Stimulated activated CD8-positive, alpha-beta memory T cell treated with anti-CD3 and anti-CD28 coated beads, Interleukin-15, amount 100 ng/mL, for 1 hour (primary cell): Measurements from ENCODE around the gene PSME3.

ENCODE experiments used
- DNase-seq: peaks from one replicate; pipeline ENCODE4 v3.0.0-alpha.2; 2020; ENCODE audit warnings: low read depth

Gene PSME3

DNA sequence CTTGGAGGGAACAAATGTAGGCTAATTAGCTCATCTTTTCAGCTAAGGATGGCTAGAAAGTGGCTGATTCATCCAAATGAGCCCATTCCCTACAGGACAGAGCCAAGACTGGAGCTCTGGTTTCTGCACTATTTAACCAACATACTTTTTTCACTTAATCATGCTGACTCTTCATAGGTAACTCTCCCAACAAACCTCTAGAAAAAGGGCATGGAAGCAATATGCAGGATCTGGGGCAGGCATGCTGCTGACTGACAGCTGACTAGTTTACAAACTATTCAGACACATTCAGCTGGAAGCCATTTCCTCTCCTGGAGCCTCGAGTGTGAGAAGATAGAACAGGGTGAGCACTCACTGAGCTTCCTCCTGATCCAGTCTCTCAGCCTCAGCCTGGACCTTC lies 15.3 kb upstream of the PSME3 start:
- no peak for DNase-seq

DNA sequence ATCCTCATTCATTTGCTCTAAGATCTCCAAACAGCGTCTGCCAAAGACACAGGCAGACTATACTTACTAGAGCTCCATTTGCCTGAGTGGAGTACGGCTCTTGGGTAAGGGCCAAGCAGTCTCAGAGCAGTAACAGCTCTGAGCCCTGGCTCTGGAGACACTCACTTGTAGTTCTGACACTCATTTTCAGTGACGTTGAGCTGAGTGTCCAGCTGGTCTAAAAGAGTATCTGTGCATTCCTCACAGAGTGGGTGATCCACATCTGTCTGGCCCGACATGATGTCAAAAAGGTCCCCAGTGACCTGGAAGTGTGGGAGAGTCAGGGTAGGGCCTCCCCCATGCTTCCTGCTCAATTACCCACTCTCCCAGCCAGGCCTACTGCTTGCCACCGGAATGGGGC lies 14.8 kb upstream of the PSME3 start:
- DNase-seq = no peak

DNA sequence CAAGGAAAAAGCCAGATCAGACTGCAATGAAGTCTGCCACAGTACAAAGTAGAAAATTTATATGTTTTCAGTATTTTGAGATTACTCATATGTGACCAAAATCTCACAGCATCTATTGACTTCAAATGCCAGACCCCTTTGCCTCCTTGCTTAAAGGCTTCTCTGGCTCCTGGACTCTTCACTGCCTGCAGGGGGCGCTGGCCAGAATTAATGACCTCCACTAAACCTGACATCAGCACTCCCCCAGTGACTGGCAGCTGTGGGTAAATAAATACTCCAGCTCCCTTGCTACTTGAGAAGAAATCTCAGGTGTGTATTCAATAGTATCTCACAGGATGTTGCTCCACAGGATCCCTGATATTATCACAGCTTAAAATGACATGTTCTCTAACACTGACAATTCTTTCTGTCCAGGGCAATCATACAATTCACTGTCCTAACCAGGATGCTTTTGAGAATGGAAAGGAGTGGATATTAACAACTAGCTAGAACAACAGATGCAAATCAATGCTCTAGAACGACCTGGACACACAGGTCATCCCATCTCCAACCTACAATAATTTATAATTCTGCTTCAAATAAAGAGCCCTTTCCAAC lies 13.2 kb upstream of the PSME3 start:
- peak; percentile 27 for DNase-seq

DNA sequence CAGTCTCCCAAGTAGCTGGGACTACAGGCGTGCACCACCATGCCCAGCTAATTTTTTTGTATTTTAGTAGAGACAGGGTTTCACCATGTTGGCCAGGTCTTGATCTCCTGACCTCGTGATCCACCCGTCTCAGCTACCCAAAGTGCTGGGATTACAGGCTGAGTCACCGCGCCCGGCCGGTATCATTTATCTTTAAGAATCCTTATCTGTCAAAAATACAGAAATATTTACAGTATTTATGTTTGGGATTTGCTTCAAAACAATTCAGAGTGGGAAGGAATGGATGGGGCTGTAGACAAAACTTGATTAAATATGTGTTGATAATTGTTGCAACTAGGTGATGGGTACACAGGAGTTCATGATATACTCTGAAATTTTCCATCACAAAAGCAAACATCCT lies 12.0 kb upstream of the PSME3 start:
- DNase-seq = no peak

DNA sequence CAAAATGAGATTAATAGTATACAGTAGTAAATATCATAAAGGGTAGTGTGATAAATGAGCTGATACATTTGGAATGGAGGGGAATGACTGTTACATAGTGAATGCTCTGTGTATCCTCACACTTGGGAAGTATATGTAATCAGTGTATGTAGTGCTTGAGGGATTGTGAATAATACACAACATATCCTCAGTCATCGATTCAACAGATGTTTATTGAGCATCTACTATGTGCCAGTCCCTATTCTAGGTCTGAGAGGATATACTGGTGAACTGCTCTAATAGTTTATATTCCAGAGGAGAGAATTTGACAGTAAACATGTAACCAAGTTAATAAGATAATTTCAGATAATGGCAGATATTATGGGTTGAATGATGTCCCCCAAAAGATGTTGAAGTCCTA lies 5.7 kb upstream of the PSME3 start:
- DNase-seq = no peak

DNA sequence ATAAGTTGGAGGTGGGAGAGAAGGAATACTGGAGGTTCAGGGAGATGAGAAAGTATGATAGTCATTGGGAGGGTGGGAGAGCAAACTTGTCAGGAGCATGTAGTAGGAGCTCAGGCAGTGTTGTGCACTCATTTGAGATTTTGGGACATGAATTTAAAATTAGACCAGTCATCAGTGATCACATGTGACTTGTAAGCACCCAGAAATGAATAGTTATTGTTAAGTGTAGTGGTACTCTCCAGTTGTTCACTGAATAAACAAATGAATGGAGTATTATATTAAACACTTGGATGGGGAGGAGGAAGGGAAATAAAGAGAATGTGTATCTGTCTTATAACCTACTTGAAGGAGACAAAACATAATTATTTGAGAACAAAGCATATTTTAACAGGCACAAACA lies 2.2 kb upstream of the PSME3 start:
- DNase-seq = no peak

DNA sequence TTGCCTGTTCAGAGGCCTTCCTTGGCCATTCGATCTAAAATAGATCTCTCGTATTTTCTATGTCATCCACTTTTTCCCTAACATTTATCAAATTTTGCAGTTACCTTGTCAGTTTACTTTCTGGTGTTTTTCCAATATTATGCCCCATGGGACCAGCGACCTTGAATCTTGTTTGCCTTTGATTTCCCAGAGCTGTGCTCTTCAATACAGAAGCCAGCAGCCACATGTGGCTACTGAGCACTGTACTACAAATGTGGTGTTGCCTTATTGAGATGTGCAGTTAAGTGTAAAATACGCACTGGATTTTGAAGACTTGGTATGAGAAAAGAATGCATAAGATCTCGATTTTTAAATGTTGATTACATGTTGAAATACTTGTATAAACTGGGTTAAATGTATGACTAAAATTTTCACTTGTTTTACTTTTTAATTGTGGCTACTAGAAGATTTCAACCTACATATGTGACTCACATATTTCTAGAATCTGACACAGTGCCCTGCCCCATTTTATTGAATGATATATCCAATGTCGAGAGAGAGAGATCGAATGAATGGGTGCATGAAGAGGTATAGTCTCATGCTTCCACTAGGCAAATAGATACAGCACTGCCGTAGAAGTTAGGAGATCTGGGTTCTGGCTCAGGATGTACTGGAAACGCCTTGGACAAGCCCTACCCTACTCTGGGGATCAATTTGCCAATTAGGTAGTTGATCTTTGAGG lies 824 bp upstream of the PSME3 start:
- DNase-seq = no peak

DNA sequence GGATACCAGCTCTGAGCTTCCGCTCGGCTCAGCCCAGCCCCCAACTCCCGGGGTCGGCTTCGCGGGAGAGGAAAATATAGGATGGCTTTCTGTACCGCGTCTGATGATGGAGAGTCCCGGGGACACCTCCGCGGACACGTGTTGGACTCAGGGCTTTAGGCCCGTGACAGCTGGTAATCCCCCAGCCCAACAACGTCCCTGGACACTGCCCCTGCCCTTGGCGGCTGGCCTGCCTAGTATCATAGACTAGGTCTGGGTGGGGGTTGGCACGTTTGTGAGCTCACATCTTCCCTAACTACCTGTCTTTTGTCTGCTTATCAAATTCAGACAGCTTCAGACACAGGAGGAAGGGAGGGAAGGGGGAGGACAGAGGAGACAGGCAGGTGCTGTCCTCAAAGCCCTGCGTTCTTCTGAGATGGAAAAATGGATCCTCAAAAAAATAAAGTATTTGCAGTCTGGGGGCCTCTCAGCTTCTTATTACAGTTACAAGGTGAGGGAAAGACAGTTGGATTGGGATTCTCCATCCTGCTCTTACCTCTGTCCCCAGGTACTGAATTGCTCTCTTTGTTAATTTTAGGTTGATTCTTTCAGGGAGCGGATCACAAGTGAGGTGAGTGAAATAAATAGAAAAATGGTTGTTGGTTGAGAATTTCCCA lies 698 bp downstream of the PSME3 start:
- DNase-seq = no peak

DNA sequence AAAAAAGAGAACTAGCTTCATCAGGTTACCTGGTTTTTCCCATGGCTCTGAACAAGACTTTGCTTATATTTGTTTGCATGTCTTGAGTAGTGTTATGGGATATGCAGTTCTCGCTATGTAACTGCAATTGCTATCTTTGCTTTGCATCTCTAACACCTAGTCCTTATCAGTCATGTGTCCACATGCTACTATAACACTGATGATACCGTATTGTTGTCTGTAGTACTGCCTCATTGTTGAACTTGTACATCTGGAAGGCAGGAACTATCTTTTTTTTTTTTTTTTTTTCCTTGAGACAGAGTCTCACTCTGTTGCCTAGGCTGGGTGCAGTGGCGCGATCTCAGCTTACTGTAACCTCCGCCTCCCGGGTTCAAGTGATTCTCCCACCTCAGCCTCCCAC lies 2.5 kb downstream of the PSME3 start:
- no peak for DNase-seq

DNA sequence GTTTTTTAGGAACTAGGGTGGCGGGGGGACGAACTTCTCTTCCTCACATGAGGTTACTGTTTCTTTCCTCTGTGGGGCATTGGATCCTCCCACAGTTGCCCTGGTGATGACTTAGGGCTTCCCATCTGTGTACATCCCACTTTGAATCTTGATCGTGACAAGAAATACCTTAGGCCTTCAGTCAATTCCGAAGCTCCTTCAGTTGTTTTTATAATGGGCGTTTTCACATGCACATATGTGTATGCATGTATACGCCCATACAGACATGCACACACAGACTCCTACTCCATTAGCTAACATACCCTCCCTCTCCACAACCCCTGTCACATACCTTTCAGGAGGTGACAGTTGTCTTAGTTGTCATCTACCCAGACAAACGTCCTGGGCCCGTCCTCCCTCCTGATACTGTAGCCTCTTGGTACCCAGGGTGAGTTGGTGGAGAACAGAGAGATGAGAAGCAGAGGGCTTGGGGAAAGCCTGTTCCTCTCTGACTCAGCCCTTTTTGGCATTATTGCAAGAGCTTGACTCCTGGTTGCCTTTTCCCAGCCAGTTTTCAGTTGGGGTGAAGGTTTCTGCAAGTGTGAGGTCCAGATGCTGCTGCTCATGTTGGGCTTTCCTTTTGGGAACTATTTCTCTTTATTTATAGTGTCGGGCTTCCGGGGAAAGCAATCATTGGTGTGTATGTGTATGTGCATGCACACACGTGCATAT lies 8.9 kb downstream of the PSME3 start:
- no peak for DNase-seq

DNA sequence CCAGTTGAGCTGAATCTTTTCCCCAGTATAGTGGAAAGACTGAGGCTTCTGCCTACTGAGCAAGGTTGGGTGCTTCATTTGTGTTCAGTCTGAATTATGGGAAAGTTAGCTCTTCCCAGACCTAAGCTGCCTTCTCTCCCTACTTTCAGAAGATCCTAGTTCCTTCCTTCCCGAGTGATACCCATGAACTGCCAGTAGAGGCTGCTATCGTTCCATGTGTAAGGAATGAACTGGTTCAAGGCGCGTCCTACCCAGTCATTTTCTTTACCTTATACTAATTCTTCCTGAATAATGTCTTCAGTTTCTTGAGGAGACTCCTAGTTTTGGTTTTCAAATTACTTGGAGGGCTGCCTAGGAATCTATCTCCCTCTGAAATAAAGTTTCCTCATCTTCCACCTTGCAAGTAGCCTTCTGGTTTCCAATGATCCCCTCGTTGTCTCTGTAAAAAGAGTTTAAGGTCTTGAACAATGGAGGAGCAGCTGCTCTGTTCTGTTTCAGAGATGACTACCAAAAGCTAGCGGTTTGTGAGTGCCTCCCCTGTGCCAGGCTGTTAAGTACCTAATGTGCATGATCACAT lies 10.2 kb downstream of the PSME3 start:
- DNase-seq = no peak

DNA sequence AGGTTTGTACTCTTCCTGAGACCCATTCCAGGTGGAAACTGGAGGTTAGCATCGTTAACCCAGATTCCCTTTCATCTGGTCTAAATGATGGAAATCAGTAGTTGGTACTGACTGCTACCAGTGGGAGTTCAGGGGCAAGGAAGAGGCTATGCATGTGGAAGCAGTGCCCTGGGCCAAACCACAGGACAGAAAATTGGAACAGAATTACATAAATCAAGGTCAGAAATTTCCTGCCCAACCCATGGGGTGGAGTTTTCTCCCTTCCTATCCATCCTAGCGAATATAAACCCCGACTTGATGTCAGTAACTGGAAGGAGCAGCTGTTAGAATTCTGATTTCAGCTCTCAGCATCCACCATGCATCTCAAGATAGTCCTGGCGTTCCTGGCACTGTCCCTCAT lies 11.1 kb downstream of the PSME3 start, which contains the start of gene AOC2:
AOC2 (plus strand) TSS at position 310 of the 400 bp plus-strand sequence; CDS start at position 357, 47 bp downstream.
- no peak for DNase-seq

DNA sequence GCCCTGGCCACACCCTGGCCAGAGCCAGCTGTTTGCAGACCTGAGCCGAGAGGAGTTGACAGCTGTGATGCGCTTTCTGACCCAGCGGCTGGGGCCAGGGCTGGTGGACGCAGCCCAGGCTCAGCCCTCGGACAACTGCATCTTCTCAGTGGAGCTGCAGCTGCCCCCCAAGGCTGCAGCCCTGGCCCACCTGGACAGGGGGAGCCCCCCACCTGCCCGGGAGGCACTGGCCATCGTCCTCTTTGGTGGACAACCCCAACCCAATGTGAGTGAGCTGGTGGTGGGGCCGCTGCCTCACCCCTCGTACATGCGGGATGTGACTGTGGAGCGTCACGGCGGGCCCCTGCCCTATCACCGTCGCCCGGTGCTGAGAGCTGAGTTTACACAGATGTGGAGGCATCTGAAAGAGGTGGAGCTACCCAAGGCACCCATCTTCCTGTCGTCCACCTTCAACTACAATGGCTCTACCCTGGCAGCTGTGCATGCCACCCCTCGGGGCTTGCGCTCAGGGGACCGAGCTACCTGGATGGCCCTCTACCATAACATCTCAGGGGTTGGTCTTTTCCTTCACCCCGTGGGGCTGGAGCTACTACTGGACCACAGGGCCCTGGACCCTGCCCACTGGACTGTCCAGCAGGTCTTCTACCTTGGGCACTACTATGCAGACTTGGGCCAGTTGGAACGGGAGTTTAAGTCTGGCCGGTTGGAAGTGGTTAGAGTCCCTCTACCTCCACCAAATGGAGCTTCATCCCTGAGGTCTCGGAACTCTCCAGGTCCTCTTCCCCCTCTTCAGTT lies 11.8 kb downstream of the PSME3 start:
- DNase-seq = no peak

DNA sequence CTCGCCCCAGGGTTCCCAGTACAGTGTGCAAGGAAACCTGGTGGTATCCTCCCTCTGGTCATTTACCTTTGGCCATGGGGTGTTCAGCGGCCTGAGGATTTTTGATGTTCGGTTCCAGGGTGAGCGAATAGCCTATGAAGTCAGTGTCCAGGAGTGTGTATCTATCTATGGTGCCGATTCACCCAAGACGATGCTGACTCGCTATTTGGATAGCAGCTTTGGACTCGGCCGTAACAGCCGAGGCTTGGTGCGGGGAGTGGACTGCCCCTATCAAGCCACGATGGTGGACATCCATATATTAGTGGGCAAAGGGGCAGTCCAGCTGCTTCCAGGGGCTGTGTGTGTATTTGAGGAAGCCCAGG lies 12.3 kb downstream of the PSME3 start:
- DNase-seq = no peak

DNA sequence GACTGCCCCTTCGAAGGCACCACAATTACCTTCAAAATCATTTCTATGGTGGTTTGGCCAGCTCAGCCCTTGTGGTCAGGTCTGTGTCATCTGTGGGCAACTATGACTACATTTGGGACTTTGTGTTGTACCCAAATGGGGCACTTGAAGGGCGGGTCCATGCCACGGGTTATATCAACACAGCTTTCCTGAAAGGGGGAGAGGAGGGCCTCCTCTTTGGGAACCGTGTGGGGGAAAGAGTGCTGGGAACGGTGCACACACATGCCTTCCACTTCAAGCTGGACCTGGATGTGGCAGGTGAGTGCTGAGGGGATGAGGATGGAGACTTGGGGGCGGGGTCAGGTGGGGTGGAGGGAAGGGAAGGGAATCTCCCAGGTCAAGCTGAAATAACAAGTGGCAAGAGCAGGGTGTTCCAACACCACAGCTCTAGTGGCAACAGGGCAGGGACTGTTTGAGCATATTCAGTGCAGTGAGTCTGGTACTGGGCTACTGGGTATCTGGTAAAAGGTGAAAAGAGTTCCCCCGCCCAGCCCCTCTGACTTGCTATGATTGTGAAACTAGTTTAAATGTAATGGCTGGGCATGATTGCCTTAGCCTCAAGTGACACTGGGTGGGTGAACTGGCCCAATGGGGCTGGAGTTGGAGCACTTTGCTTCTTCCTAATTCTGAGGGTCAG lies 12.9 kb downstream of the PSME3 start:
- DNase-seq = no peak

DNA sequence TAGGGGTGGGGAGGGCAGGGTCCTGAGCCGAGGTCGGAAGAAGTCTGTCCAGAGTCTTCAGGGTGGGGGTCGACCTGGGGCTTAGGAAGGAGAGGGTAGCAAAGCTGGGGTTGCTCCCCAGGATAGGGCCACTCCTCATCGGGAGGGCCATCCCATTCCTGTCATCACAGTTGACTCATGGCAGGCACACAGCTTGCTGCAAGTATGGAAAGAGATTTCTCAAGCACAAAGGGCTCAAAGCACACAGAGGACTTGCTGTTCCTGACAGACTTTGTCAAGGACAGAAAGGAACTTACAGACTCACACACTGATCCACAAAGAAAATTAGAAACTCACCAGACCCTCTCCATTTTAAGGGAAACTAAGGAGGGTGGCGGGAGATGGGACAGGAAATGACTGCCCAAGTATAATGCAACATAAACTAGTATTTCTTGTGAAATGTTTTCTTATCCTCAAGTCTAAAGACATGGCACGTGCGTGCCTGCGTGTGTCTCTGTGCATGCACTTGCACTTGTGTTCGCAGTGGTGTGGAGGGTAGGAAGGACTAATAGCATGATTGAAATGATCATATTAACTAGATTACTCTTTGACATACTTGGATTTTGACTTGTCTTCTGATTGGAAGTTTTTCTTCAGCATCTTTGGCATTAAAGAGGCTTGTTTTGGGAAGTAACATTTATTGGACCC lies 13.5 kb downstream of the PSME3 start:
- no peak for DNase-seq

DNA sequence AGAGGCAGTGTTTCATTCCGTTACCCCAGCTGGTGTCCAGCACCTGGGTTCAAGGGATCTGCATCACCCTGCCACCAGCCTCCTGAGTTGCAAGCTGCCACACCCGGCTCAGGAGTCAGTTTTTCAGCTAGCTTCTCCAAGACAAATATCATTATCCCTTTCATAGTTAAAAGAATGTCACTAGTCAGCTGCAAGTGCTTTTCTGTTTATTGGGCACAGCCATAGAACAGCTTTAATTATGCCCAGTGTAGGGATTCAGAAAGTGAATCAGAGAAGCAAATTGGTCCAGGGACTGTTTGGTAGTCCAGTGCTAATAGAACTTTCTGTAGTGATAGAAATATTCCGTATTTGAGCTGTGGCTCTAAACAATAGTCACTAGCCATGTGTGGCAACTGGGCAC lies 14.9 kb downstream of the PSME3 start:
- DNase-seq = no peak

DNA sequence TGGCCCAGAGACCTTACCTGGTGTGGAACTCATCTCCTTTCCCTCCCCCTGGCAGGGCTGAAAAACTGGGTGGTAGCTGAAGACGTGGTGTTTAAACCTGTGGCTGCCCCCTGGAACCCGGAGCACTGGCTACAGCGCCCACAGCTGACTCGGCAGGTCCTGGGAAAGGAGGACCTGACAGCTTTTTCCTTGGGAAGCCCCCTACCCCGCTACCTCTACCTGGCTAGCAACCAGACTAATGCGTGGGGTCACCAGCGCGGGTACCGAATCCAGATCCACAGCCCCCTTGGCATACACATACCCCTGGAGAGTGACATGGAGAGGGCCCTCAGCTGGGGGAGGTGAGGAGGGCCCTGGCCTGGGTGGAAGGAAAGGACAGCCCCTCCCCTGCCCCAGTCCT lies 15.8 kb downstream of the PSME3 start:
- DNase-seq = no peak

DNA sequence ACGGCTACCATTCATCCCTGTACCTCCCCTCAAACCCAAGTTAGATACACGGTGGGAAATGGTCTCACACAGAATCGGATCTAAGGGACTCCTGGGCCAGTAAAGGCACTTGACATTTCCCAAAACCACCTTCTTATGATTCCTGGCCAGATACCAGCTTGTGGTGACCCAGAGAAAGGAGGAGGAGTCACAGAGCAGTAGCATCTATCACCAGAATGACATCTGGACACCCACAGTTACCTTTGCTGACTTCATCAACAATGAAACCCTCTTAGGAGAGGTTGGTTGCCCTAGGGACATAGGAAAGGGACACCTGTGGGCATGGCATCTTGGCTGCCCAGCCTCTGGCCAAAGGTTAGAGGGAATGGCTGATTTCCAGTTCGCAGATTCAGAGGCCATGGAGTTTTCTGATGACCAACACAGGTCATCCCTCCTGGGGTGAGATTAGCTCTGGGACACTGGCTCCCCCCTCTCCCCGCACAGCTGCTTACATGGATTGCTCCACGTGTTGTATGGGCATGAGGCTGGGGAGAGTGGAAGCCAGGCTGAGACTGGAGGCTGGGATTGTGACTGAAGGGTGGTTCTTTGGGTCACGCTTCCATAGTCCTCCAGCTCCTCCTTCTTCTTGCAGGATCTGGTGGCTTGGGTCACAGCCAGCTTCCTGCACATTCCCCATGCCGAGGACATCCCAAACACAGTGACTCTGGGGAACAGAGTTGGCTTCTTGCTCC lies 16.4 kb downstream of the PSME3 start:
- no peak for DNase-seq

DNA sequence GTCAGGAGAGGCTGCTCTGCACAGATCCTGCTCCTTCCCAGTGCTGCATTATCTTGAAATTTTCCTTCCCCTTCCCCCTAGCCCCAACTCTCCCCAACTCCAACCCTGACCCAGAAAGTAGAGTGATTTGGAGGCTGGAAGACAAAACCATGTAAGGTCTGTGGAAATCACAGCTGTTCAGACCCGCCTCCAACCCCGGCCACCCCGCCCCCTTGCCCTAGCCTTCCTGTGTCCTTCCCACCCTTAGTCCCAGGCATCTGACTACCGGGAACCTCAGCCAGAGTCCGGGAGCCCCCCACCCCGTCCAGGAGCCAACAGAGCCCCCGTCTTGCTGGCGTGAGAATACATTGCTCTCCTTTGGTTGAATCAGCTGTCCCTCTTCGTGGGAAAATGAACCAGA lies 17.8 kb downstream of the PSME3 start, which contains the start of gene AOC3:
AOC3 (plus strand) TSS at position 246 of the 400 bp plus-strand sequence; CDS start at position 391, 145 bp downstream.
- DNase-seq = no peak
